Loucy (cell line): ENCODE measurements around the gene LMF2.

Experiments used
- H2AFZ ChIP-seq: fragments of 200-600 bp; sonication (generic); 2 replicates; pipeline ENCODE4 v1.6.0; 2016; ENCODE audit warnings: antibody characterized with exemption, mild to moderate bottlenecking, low read length, moderate library complexity
- H3F3A ChIP-seq: fragments of 200-600 bp; 2 replicates; pipeline ENCODE4 v1.6.0; 2016; ENCODE audit warnings: antibody characterized with exemption, low read depth, mild to moderate bottlenecking
- H3K27me3 ChIP-seq: fragments of 200-600 bp; sonication (generic); 2 replicates; pipeline ENCODE4 v1.6.1; 2014; ENCODE audit warnings: low read length, mild to moderate bottlenecking; ENCODE audit not compliant: insufficient read depth, poor library complexity, severe bottlenecking
- H3K36me3 ChIP-seq: fragments of 200-600 bp; sonication (generic); 2 replicates; pipeline ENCODE4 v1.6.1; 2016; ENCODE audit warnings: low read length; ENCODE audit not compliant: insufficient read depth
- H3K4me1 ChIP-seq: fragments of 200-600 bp; sonication (generic); 2 replicates; pipeline ENCODE4 v1.5.1; 2014; ENCODE audit warnings: low read length, mild to moderate bottlenecking; ENCODE audit not compliant: insufficient read depth, poor library complexity, severe bottlenecking
- H3K4me2 ChIP-seq: fragments of 200-600 bp; sonication (generic); 2 replicates; pipeline ENCODE4 v1.6.0; 2014; ENCODE audit warnings: antibody characterized with exemption, low read length, low read depth, mild to moderate bottlenecking; ENCODE audit not compliant: poor library complexity, severe bottlenecking
- H3K4me3 ChIP-seq: fragments of 200-600 bp; sonication (generic); 2 replicates; pipeline ENCODE4 v1.5.1; 2014; ENCODE audit warnings: low read length, mild to moderate bottlenecking, mixed read lengths; ENCODE audit not compliant: poor library complexity, severe bottlenecking
- H3K79me2 ChIP-seq: fragments of 200-600 bp; sonication (generic); 2 replicates; pipeline ENCODE4 v1.6.1; 2014; ENCODE audit warnings: low read length; ENCODE audit not compliant: insufficient read depth
- H3K9ac ChIP-seq: fragments of 200-600 bp; sonication (generic); 2 replicates; pipeline ENCODE4 v1.6.0; 2014; ENCODE audit warnings: mild to moderate bottlenecking, low read depth, low read length, moderate library complexity; ENCODE audit not compliant: poor library complexity, severe bottlenecking
- H3K9me2 ChIP-seq: fragments of 200-600 bp; sonication (generic); replicated peaks from 2 replicates; pipeline ENCODE4 v1.6.1; 2016; ENCODE audit warnings: low read depth, low read length, mixed read lengths
- H3K9me3 ChIP-seq: fragments of 200-600 bp; sonication (generic); 2 replicates; pipeline ENCODE4 v1.6.1; 2014; ENCODE audit warnings: mild to moderate bottlenecking, antibody characterized with exemption, low read length, low read depth; ENCODE audit not compliant: insufficient read depth
- H4K20me1 ChIP-seq: fragments of 200-600 bp; sonication (generic); 2 replicates; pipeline ENCODE4 v1.6.0; 2014; ENCODE audit warnings: antibody characterized with exemption, low read length, mild to moderate bottlenecking; ENCODE audit not compliant: insufficient read depth, poor library complexity, severe bottlenecking
- CTCF ChIP-seq: fragments of 200-600 bp; sonication (generic); conservative IDR thresholded peaks from 2 replicates; pipeline ENCODE4 v1.5.1; 2014; ENCODE audit warnings: mild to moderate bottlenecking, antibody characterized with exemption, low read length
- EZH2phosphoT487 ChIP-seq: fragments of 200-600 bp; IDR thresholded peaks from 2 replicates; pipeline ENCODE4 v1.6.1; 2018; ENCODE audit warnings: antibody characterized with exemption, mild to moderate bottlenecking, moderate library complexity, borderline replicate concordance

Gene LMF2

GRCh38 chr22:50523458-50523805, 15.9 kb upstream of the LMF2 start:
- peaks cover 16% of the 10 kb centered on the region; the same call in 1 of the 2 replicates for H3K79me2 ChIP-seq
- peaks cover 9% of the 10 kb centered on the region for H4K20me1 ChIP-seq
- no peak overlapping the region for H3K4me3 ChIP-seq
- no peak overlapping the region for H3K4me2 ChIP-seq
- peaks cover 48% of the 10 kb centered on the region; the same call in 1 of the 2 replicates for H3K36me3 ChIP-seq
- no peaks in the 10 kb centered on the region for H3K9me2 ChIP-seq
- H3K9ac ChIP-seq = no peak overlapping the region
- TF ChIP-seq CTCF (no peak), EZH2phosphoT487 (no peak)
- no peaks in the 10 kb centered on the region for H3K27me3 ChIP-seq
- H3K9me3 ChIP-seq = no peaks in the 10 kb centered on the region
- no peak overlapping the region for H2AFZ ChIP-seq
- peaks cover 4% of the 10 kb centered on the region; the same call in 1 of the 2 replicates for H3F3A ChIP-seq
- peaks cover 16% of the 10 kb centered on the region for H3K4me1 ChIP-seq

DNA sequence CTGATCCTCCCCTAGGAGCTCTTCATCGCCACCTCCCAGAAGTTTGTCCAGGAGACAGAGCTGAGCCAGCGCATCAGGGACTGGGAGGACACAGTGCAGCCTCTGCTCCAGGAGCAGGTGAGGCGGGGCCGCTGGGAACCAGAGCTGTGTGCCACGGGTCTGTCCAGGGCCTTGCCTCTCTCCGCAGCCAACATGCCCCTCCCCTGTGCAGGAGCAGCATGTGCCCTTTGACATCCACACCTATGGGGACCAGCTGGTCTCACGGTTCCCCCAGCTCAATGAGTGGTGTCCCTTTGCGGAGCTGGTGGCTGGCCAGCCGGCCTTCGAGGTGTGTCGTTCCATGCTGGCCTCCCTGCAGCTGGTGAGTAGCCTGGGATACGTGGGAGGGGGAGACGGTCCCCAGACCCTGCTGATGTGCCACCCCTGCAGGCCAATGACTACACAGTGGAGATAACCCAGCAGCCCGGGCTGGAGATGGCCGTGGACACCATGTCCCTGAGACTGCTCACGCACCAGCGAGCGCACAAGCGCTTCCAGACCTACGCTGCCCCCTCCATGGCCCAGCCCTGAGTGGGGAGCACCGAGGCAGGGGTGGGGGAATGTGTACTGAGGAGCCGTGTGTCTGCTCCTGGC, 15.4 kb upstream of the LMF2 start:
- H3K36me3 ChIP-seq = peaks cover 53% of the 10 kb centered on the region; the same call in 1 of the 2 replicates

DNA sequence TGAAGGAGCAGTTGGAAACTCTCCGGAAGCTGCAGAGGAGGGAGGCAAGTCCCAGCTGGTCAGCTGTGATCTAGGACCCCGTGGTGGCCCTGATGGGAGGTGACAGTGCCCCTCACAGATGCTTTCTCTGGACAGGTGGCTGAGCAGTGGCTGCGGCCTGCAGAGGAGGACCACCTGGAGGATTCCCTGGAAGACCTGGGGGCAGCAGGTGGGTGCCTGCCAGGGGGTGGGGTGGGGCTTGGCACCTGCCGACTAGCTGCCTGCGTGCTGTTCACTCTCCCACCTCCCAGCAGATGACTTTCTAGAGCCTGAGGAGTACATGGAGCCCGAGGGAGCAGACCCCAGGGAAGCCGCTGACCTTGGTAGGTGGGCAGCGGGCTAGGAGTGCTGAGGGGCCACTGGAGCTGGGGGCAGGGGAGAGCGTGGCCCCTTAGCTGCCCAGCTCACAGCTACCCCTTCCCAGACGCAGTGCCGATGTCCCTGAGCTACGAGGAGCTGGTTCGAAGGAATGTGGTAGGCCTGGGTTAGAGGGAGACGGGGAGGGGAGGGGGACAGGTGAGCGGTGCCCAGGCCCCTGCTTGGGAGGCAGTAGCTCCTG, 14.8 kb upstream of the LMF2 start:
- H3F3A ChIP-seq = peaks cover 4% of the 10 kb centered on the region; the same call in 1 of the 2 replicates
- H3K79me2 ChIP-seq = peaks cover 17% of the 10 kb centered on the region; the same call in 1 of the 2 replicates
- no peaks in the 10 kb centered on the region for H3K9me2 ChIP-seq
- TF ChIP-seq EZH2phosphoT487 (no peak), CTCF (no peak)
- H3K9ac ChIP-seq = no peak overlapping the region
- H4K20me1 ChIP-seq = peaks cover 6% of the 10 kb centered on the region
- H3K36me3 ChIP-seq = peaks cover 59% of the 10 kb centered on the region; the same call in 1 of the 2 replicates
- H3K9me3 ChIP-seq = no peaks in the 10 kb centered on the region
- H3K4me1 ChIP-seq = peaks cover 12% of the 10 kb centered on the region
- no peaks in the 10 kb centered on the region for H3K27me3 ChIP-seq
- no peak overlapping the region for H3K4me3 ChIP-seq
- no peak overlapping the region for H2AFZ ChIP-seq
- no peak overlapping the region for H3K4me2 ChIP-seq

More for the DNA sequence above, 15.4 kb upstream of the LMF2 start:
- no peaks in the 10 kb centered on the region for H3K9me3 ChIP-seq
- no peaks in the 10 kb centered on the region for H3K9me2 ChIP-seq
- H3K79me2 ChIP-seq = peaks cover 16% of the 10 kb centered on the region; the same call in 1 of the 2 replicates
- no peak overlapping the region for H3K4me2 ChIP-seq
- peaks cover 9% of the 10 kb centered on the region for H4K20me1 ChIP-seq
- TF ChIP-seq CTCF (no peak), EZH2phosphoT487 (no peak)
- H3K4me3 ChIP-seq = no peak overlapping the region
- peaks cover 4% of the 10 kb centered on the region; the same call in 1 of the 2 replicates for H3F3A ChIP-seq
- H3K9ac ChIP-seq = no peak overlapping the region
- H3K4me1 ChIP-seq = peaks cover 16% of the 10 kb centered on the region
- H2AFZ ChIP-seq = no peak overlapping the region
- no peaks in the 10 kb centered on the region for H3K27me3 ChIP-seq
